ENCODE data around the gene KLHL13.

Gene KLHL13

GRCh38 chrX:118109065-118109464 is 7.5 kb downstream of the KLHL13 start:
- no peak for ATAC-seq
- TF ChIP-seq ZFP3 (CRISPR knock-in tag; IDR thresholded peaks at IDR 0.05) = no peak
- no peak for TF ChIP-seq RARB (CRISPR knock-in tag; IDR thresholded peaks at IDR 0.05)
- no peak for TF ChIP-seq POU6F1 (CRISPR knock-in tag; IDR thresholded peaks at IDR 0.05; ENCODE audit: borderline replicate concordance, low read depth)
- no peak for TF ChIP-seq ZFP30 (CRISPR knock-in tag; IDR thresholded peaks at IDR 0.05)
- TF ChIP-seq, protein P1, sequence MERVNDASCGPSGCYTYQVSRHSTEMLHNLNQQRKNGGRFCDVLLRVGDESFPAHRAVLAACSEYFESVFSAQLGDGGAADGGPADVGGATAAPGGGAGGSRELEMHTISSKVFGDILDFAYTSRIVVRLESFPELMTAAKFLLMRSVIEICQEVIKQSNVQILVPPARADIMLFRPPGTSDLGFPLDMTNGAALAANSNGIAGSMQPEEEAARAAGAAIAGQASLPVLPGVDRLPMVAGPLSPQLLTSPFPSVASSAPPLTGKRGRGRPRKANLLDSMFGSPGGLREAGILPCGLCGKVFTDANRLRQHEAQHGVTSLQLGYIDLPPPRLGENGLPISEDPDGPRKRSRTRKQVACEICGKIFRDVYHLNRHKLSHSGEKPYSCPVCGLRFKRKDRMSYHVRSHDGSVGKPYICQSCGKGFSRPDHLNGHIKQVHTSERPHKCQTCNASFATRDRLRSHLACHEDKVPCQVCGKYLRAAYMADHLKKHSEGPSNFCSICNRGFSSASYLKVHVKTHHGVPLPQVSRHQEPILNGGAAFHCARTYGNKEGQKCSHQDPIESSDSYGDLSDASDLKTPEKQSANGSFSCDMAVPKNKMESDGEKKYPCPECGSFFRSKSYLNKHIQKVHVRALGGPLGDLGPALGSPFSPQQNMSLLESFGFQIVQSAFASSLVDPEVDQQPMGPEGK (CRISPR knock-in tag; IDR thresholded peaks at IDR 0.05; ENCODE audit: borderline replicate concordance) = no peak
- TF ChIP-seq BACH2 (CRISPR knock-in tag; IDR thresholded peaks at IDR 0.05; ENCODE audit: borderline replicate concordance) = no peak
- no peak for TF ChIP-seq PPARA (CRISPR knock-in tag; IDR thresholded peaks at IDR 0.05; ENCODE audit: borderline replicate concordance)
- no peak for TF ChIP-seq CSRNP3 (CRISPR knock-in tag; IDR thresholded peaks at IDR 0.05)
- no peak for TF ChIP-seq ZC3H10 (CRISPR knock-in tag; IDR thresholded peaks at IDR 0.05)

GRCh38 chrX:118108304-118108703 is 8.3 kb downstream of the KLHL13 start:
- TF ChIP-seq TCF4 (CRISPR knock-in tag; IDR thresholded peaks at IDR 0.05; ENCODE audit: borderline replicate concordance) (no peak), ZNF8 (CRISPR knock-in tag; IDR thresholded peaks at IDR 0.05) (no peak), CSDC2 (CRISPR knock-in tag; IDR thresholded peaks at IDR 0.05) (no peak), TOX (CRISPR knock-in tag; IDR thresholded peaks at IDR 0.05; ENCODE audit: borderline replicate concordance) (no peak), CSRNP3 (CRISPR knock-in tag; IDR thresholded peaks at IDR 0.05) (no peak), OSR1 (CRISPR knock-in tag; IDR thresholded peaks at IDR 0.05) (no peak), SNAI2 (CRISPR knock-in tag; IDR thresholded peaks at IDR 0.05) (no peak), CREB5 (CRISPR knock-in tag; IDR thresholded peaks at IDR 0.05; ENCODE audit: low read depth) (no peak), ZC3H10 (CRISPR knock-in tag; IDR thresholded peaks at IDR 0.05) (no peak), ZNF565 (CRISPR knock-in tag; conservative IDR thresholded peaks at IDR 0.05; ENCODE audit: low read depth) (no peak), ZNF70 (CRISPR knock-in tag; IDR thresholded peaks at IDR 0.05) (no peak), PPARA (CRISPR knock-in tag; IDR thresholded peaks at IDR 0.05; ENCODE audit: borderline replicate concordance) (no peak), RARB (CRISPR knock-in tag; IDR thresholded peaks at IDR 0.05) (no peak), ISL1 (CRISPR knock-in tag; IDR thresholded peaks at IDR 0.05) (no peak), ZFP30 (CRISPR knock-in tag; IDR thresholded peaks at IDR 0.05) (no peak), ARNTL (CRISPR knock-in tag; IDR thresholded peaks at IDR 0.05; ENCODE audit: borderline replicate concordance, low read depth) (no peak)
- TF ChIP-seq, protein P1 (CRISPR knock-in tag; IDR thresholded peaks at IDR 0.05; ENCODE audit: borderline replicate concordance) = no peak
- no peak; the same call in 2 of the 3 replicates for ATAC-seq

GRCh38 chrX:118100091-118100490 is 16.5 kb downstream of the KLHL13 start:
- TF ChIP-seq GLIS3 (CRISPR knock-in tag; IDR thresholded peaks at IDR 0.05) (no peak), PPARA (CRISPR knock-in tag; IDR thresholded peaks at IDR 0.05; ENCODE audit: borderline replicate concordance) (no peak), POU6F1 (CRISPR knock-in tag; IDR thresholded peaks at IDR 0.05; ENCODE audit: borderline replicate concordance, low read depth) (no peak), ISL1 (CRISPR knock-in tag; IDR thresholded peaks at IDR 0.05) (no peak), OSR1 (CRISPR knock-in tag; IDR thresholded peaks at IDR 0.05) (no peak)
- TF ChIP-seq, protein P1 (CRISPR knock-in tag; IDR thresholded peaks at IDR 0.05; ENCODE audit: borderline replicate concordance) = no peak
- no peak for ATAC-seq
